Skeletal muscle tissue (tissue), 4 donors: ENCODE measurements around the gene SURF1. TPM values are rescaled to one million over a fixed set of nuclear protein-coding genes. Genes with fewer than 3 reads are reported as not detected.

Source experiments
- H3K27ac ChIP-seq: one replicate; pipeline ENCODE4 v1.7.0; 2013; ENCODE audit warnings: mild to moderate bottlenecking, low read depth, low read length, inconsistent platforms
- H3K27me3 ChIP-seq, 3 donors: one replicate each; pipeline ENCODE4 v1.7.0; 2013; ENCODE audit warnings: low read length in 3 of 3; ENCODE audit not compliant: control insufficient read depth in 3 of 3, insufficient read depth in 3 of 3
- H3K36me3 ChIP-seq, 3 donors: one replicate each; pipeline ENCODE4 v1.7.0; 2013; ENCODE audit warnings: low read length in 3 of 3; ENCODE audit not compliant: control insufficient read depth in 3 of 3, insufficient read depth in 3 of 3
- H3K4me1 ChIP-seq, 3 donors: one replicate each; pipeline ENCODE4 v1.7.0; 2013; ENCODE audit warnings: low read length in 3 of 3, mild to moderate bottlenecking in 3 of 3; ENCODE audit not compliant: control insufficient read depth in 3 of 3, insufficient read depth in 3 of 3
- H3K4me3 ChIP-seq, 3 donors: one replicate each; pipeline ENCODE4 v1.7.0; 2013; ENCODE audit warnings: low read length in 3 of 3
- H3K9ac ChIP-seq, 3 donors: one replicate each; pipeline ENCODE4 v1.7.0; 2013; ENCODE audit warnings: low read length in 3 of 3, mild to moderate bottlenecking in 3 of 3, moderate library complexity in 2 of 3, low read depth in 1 of 3
- H3K9me3 ChIP-seq, 3 donors: one replicate each; pipeline ENCODE4 v1.7.0; 2013; ENCODE audit warnings: low read length in 3 of 3; ENCODE audit not compliant: control insufficient read depth in 3 of 3
- total RNA-seq: library from RNA; depleted of rRNA; stranded (reverse); fragments of >200 nt; gene quantifications from one replicate; pipeline ENCODE4 v1.2.3, GENCODE V29; 2014
- donor health status: Osteomylitis.

SURF1 gene
- total RNA-seq, 1 donor from 2014 or later = 24.5 TPM

DNA sequence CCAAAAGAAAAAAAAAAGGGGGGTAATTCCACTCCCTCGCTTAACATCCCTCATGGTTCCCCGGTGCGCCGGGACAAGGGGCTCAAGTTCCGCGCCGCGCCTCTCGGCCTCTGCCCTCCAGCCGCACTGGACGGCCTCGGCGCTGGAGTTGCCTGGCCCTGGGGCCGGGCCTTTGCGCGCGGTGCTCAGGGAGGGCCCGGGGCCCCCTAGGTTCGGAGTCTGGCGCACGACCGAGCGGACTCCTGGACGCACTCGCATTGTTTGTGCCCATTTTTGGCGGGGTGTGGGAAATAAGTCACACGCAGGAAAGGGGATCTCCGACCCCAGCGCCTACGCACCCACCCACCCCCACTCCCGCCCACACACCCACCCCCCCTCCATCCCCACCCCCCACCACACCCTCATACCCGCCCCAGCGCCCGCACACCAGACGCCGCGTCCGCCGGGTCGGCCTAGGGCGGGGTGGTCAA is 8.7 kb downstream of the SURF1 start:
- Histone ChIP-seq H3K4me3 (peak overlapping the region; percentile 96 to 100 (median 100)), H3K9ac (peak overlapping the region; percentile 99), H3K27ac (peak overlapping the region; percentile 93), H3K4me1 (peaks cover 22 to 43% (median 29%) of the 10 kb centered on the region in 3 donors), H3K36me3 (peaks cover 63 to 70% (median 69%) of the 10 kb centered on the region in 3 donors), H3K27me3 (no peaks in the 10 kb centered on the region), H3K9me3 (no peaks in the 10 kb centered on the region)

DNA sequence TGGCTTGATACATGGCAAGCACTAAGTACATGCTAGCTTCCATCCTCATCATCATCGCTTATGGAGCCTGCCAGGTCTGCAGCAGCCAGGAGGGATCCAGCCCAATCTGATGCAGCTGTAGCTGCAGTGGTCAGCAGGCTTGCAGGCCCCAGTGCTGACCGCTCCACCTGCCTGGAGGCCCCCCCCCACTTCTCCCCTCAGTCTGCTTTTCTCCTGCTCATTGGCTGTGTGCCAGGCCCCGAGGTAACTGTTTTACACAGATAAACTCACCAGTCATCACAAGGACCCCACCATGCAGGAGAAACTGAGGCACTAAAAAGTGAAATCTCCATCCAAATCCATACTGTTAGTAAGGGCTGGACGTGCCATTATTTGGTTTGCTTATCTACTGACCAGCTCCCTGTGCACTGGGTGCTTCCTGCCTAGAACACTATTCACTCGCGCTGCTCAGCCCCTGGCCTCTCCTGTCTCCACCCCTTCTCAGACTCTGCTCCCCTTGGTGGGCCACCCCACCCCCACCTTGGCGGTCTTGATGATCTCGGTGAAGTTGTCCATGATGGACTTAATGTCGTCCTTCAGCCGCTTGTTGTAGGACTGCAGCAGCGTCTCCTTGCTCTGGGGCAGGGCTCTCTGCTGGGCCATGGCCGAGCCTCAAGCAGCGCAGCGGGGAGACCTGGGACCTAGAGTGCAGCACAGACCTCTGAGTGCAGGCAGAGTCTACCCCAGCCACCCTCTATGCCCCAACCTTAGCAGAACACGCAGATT is 10.1 kb downstream of the SURF1 start:
- peak overlapping the region; percentile 96 to 100 (median 100) for H3K4me3 ChIP-seq
- peaks cover 22 to 49% (median 29%) of the 10 kb centered on the region in 3 donors for H3K4me1 ChIP-seq
- H3K27me3 ChIP-seq = no peaks in the 10 kb centered on the region
- peaks cover 62 to 69% (median 68%) of the 10 kb centered on the region in 3 donors for H3K36me3 ChIP-seq
- peak overlapping the region; percentile 20 for H3K27ac ChIP-seq
- no peaks in the 10 kb centered on the region for H3K9me3 ChIP-seq
- peak overlapping the region; percentile 61 to 86 (median 82) for H3K9ac ChIP-seq

GRCh38 chr9:133345596-133345995 is 10.7 kb downstream of the SURF1 start:
- H3K9me3 ChIP-seq = no peaks in the 10 kb centered on the region
- no peaks in the 10 kb centered on the region for H3K27me3 ChIP-seq
- H3K4me3 ChIP-seq = no peak overlapping the region
- peaks cover 26 to 55% (median 29%) of the 10 kb centered on the region in 3 donors for H3K4me1 ChIP-seq
- H3K9ac ChIP-seq = peak overlapping the region in 2 of 3 donors; percentile 30 to 86
- peaks cover 63 to 69% (median 68%) of the 10 kb centered on the region in 3 donors for H3K36me3 ChIP-seq
- no peak overlapping the region for H3K27ac ChIP-seq

DNA sequence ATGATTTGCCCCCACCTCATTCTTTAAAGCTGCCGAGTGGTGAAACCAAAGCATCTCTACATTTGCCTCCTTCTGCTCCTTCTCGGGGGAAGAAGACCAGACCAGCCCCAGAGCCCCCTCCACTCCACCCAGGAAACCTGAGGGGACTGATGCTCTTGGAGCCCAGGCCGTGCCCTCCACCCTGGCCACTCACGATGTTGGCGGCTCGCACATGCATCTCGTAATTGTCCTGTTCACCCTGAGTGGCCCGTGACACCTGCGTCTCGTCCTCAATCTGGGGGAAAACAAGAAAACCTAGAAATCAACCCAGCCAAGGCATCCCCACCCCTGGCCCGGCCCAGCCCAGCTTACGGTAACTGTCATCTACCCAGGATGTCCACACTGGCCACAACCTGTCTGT is 11.3 kb downstream of the SURF1 start:
- Histone ChIP-seq H3K4me3 (no peak overlapping the region), H3K36me3 (peaks cover 63 to 68% (median 68%) of the 10 kb centered on the region in 3 donors), H3K9ac (peak overlapping the region in 2 of 3 donors; percentile 25 to 30), H3K4me1 (peaks cover 26 to 59% (median 29%) of the 10 kb centered on the region in 3 donors), H3K9me3 (no peaks in the 10 kb centered on the region), H3K27ac (no peak overlapping the region), H3K27me3 (no peaks in the 10 kb centered on the region)

DNA sequence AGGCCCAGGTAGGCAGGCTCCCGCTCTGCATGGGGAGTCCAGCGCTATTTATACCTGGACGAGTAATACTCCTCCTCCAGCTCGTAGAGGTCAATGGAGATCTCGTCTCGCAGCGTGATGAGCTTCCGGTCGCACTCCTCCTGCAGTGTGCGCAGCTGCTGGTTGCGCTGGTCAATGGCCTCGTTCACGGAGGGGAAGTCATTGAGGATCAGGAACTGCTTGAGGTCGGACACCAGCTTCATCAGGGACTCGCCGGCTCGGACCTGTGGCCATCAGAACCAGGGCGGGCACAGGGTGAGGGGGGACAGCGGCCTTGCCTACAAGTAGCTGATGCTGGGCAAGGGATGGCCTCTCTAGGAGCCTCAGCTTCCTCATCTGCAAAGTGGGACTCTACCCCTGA is 12.2 kb downstream of the SURF1 start:
- Histone ChIP-seq H3K9ac (no peak overlapping the region), H3K27me3 (no peaks in the 10 kb centered on the region), H3K27ac (no peak overlapping the region), H3K36me3 (peaks cover 59 to 66% (median 63%) of the 10 kb centered on the region in 3 donors), H3K4me3 (no peak overlapping the region), H3K9me3 (no peaks in the 10 kb centered on the region), H3K4me1 (peaks cover 24 to 58% (median 25%) of the 10 kb centered on the region in 3 donors)

GRCh38 chr9:133342570-133342969 is 13.7 kb downstream of the SURF1 start:
- peaks cover 59 to 65% (median 61%) of the 10 kb centered on the region in 3 donors for H3K36me3 ChIP-seq
- peaks cover 19 to 51% (median 20%) of the 10 kb centered on the region in 3 donors for H3K4me1 ChIP-seq
- no peaks in the 10 kb centered on the region for H3K9me3 ChIP-seq
- peak overlapping the region in 1 of 3 donors; percentile 8 for H3K9ac ChIP-seq
- H3K27ac ChIP-seq = no peak overlapping the region
- H3K27me3 ChIP-seq = no peaks in the 10 kb centered on the region
- H3K4me3 ChIP-seq = no peak overlapping the region

GRCh38 chr9:133342069-133342406 is 14.2 kb downstream of the SURF1 start:
- peaks cover 19 to 52% (median 20%) of the 10 kb centered on the region in 3 donors for H3K4me1 ChIP-seq
- H3K27me3 ChIP-seq = no peaks in the 10 kb centered on the region
- no peaks in the 10 kb centered on the region for H3K9me3 ChIP-seq
- H3K4me3 ChIP-seq = no peak overlapping the region
- peak overlapping the region in 1 of 3 donors; percentile 8 for H3K9ac ChIP-seq
- no peak overlapping the region for H3K27ac ChIP-seq
- H3K36me3 ChIP-seq = peaks cover 59 to 65% (median 61%) of the 10 kb centered on the region in 3 donors

GRCh38 chr9:133341369-133342068 is 14.8 kb downstream of the SURF1 start:
- Histone ChIP-seq H3K4me1 (peaks cover 17 to 52% (median 18%) of the 10 kb centered on the region in 3 donors), H3K27ac (peak overlapping the region; percentile 40), H3K9ac (peak overlapping the region in 1 of 3 donors; percentile 25), H3K4me3 (peak overlapping the region in 1 of 3 donors; percentile 23), H3K27me3 (no peaks in the 10 kb centered on the region), H3K36me3 (peaks cover 59 to 65% (median 61%) of the 10 kb centered on the region in 3 donors), H3K9me3 (no peaks in the 10 kb centered on the region)

- Histone ChIP-seq H3K9me3 (no peaks in the 10 kb centered on the region), H3K27ac (peak overlapping the region; percentile 40), H3K27me3 (no peaks in the 10 kb centered on the region), H3K9ac (peak overlapping the region in 1 of 3 donors; percentile 25), H3K36me3 (peaks cover 58 to 64% (median 60%) of the 10 kb centered on the region in 3 donors), H3K4me1 (peaks cover 14 to 50% (median 14%) of the 10 kb centered on the region in 3 donors), H3K4me3 (peak overlapping the region in 1 of 3 donors; percentile 23)
Measured at GRCh38 chr9:133340916-133341315, 15.4 kb downstream of the SURF1 start.
